ENCODE measurements around the gene EIF3C.
"Not testable (repeated sequence)": the region's sequence is repeated elsewhere in the genome, so short reads cannot be mapped to it uniquely, and the experiment has no call there.

Gene EIF3C, protein sequence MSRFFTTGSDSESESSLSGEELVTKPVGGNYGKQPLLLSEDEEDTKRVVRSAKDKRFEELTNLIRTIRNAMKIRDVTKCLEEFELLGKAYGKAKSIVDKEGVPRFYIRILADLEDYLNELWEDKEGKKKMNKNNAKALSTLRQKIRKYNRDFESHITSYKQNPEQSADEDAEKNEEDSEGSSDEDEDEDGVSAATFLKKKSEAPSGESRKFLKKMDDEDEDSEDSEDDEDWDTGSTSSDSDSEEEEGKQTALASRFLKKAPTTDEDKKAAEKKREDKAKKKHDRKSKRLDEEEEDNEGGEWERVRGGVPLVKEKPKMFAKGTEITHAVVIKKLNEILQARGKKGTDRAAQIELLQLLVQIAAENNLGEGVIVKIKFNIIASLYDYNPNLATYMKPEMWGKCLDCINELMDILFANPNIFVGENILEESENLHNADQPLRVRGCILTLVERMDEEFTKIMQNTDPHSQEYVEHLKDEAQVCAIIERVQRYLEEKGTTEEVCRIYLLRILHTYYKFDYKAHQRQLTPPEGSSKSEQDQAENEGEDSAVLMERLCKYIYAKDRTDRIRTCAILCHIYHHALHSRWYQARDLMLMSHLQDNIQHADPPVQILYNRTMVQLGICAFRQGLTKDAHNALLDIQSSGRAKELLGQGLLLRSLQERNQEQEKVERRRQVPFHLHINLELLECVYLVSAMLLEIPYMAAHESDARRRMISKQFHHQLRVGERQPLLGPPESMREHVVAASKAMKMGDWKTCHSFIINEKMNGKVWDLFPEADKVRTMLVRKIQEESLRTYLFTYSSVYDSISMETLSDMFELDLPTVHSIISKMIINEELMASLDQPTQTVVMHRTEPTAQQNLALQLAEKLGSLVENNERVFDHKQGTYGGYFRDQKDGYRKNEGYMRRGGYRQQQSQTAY

DNA sequence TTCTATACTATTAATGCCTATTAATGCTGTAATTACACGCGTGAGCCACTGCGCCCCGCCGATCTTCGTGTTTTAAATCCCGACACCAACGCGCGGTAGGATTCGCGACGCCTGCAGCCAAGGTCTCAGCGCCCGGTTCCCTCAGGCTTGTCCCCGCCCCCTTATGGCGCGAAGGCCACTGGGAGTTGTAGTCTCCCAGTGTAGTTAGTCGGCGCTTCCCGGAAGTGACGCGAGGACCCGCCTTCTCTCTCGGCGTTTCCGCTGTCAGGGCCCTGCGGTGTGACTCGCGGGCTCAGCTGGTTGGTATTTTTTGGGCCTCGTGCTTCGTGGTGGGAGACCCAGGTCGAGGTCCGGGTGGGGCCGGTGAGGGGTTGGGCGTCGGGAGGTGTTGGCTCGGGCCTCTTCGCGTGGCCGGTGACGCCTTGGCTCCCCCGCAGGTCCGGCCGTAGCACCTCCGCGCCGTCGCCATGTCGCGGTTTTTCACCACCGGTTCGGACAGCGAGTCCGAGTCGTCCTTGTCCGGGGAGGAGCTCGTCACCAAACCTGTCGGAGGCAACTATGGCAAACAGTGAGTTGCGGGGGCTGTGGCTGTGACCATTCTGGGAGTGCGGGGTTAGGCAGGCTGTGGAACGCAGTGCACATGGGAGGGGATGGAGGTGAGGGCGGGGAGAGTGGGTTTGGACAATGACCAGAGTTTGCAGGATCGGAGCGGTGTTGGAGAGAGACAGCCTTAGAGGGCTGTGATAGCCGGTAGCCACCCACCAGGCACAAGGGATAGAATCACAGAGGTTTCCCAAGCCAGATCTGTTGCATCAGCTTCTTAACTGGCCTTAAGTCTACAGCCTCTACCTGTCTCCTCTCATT is at the start of gene EIF3C:
Gene EIF3C, plus strand, starts transcription at position 245 of the 864 bp plus-strand sequence. Its CDS starts 223 bp downstream, at position 468.
- not testable (repeated sequence) for DNase-seq (ENCODE audit: low spot score)

DNA sequence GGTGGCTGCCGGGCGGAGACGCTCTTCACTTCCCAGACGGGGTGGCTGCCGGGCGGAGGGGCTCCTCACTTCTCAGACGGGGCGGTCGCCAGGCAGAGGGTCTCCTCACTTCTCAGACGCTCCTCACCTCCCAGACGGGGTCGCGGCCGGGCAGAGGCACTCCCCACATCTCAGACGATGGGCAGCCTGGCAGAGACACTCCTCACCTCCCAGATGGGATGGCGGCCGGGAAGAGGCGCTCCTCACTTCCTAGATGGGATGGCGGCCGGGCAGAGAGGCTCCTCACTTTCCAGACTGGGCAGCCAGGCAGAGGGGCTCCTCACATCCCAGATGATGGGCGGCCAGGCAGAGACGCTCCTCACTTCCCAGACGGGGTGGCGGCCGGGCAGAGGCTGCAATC is 45.0 kb upstream of the EIF3C start:
- DNase-seq (ENCODE audit: low spot score) = not testable (repeated sequence)

DNA sequence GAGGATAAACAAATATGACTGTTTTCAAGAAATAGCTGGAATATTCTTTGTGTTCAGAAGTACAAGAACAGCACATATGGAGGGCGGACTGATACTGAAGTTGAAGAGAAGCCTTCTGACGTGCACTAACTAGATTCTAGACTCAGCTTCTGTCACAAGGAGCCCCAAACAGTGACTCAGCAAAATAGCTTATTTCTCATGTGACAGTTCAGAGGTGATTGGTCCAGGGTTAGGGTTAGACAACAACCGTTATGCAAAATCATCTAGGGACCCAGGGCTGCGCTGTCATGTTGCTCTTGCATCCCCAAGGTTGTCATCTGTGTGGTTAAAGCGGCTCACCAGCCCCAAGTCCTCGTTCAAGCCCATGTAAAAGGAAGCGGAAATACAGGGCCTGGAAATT is 43.8 kb upstream of the EIF3C start:
- DNase-seq (ENCODE audit: low spot score) = not testable (repeated sequence)

DNA sequence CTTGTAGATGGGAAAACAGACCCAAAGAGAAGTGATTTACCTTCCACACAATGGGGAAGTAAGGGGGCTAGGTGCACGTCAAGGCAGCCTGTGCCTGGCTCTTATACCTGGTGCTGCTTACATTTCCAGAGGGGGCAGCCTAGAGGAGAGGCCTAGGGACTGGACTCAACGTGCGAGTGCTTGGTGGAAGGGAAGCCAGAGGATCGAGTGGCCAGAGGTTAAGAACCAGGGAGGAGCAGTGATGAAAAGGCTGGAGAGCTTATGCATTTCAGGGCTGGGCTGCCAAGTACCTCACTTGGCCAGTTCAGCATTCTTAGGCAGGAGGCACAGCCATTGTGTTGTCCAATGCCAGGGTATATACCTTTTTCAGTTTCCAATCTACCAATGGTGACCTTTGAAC is 43.1 kb upstream of the EIF3C start:
- not testable (repeated sequence) for DNase-seq (ENCODE audit: low spot score)

DNA sequence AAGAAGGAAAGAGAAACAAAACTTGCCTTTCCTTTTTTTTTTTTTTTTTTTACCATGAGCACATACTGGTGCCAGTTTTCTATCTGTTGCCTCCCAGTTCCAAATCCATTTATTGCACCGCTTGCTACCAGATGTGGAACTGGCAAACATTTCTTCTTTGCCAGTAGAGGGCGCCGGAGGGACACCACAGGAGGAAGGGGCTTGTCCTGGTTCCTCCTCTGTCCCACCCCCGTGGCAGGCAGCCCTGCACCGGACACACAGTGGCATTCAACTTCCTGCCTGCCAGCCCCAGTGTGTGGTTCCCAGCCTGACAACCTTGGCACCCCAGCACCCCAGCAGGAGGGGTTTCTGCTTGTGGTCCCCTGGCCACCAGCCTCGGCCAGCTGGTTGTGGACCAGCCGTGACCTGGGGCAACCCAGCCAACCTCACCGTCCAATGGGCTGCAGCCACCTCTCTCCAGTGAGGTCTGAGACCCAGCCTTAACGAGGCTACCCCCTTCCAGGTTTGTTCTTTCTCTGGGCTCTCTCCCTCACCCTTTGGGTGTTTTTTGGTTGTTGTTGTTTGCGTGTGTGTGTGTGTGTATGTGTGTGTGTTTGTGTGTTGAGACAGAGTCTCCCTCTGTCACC is 22.8 kb upstream of the EIF3C start:
- not testable (repeated sequence) for DNase-seq (ENCODE audit: low spot score)

DNA sequence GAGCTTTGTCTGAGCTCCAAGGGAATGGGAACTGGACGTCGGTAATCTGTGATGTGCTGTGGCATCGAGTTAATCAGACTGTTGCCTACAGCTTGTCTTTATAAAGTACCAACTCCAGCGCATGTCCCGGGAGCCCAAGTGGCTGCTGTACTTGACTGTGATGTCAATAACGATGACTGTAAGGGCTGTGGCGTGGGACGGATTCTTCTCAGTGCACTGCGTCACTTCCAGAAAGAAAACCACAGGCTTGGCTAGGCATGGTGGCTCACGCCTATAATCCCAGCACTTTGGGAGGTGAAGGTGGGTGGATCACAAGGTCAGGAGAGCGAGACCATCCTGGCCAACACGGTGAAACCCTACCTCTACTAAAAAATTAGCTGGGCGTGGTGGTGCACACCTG is 21.8 kb upstream of the EIF3C start:
- not testable (repeated sequence) for DNase-seq (ENCODE audit: low spot score)

DNA sequence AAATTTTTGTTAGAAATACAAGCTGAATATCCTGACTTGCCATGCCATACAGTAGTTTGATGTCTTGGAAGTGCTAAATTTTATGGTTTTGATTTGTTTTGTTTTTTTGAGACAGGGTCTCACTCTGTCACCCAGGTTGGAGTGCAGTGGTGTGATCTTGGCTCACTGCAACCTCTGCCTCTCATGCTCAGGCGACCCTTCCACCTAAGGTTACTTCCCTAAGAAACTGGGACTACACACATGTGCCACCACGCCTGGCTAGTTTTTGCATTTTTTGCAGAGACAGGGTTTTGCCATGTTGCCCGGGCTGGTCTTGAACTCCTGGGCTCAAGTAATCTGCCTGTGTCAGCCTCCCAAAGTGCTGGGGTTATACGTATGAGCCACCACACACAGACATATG is 19.5 kb upstream of the EIF3C start:
- DNase-seq (ENCODE audit: low spot score) = not testable (repeated sequence)

DNA sequence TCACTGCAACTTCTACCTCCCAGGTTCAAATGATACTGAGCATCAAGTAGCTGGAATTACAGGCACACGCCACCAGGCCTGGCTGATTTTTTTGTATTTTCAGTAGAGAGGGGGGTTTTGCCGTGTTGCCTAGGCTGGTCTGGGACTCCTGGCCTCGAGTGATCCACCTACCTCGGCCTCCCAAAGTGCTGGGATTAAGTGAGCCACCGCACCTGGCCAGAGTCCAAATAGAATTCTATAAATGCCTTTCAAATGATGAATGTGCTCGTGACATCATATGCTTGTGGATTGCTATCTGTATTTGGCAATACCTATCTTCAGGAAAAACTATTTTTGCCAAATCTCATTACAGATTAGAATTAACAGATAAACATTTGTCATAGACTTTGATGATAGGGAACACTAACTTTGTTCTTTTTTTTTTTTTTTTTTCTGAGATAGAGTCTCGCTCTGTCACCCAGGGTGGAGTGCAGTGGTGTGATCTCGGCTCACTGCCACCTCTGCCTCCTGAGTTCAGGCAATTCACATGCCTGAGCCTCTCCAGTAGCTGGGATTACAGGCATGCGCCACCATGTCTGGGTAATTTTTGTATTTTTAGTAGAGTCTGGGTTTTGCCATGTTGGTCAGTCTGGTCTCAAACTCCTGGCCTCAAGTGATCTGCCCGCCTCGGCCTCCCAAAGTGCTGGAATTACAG is 17.9 kb upstream of the EIF3C start:
- DNase-seq (ENCODE audit: low spot score) = not testable (repeated sequence)

DNA sequence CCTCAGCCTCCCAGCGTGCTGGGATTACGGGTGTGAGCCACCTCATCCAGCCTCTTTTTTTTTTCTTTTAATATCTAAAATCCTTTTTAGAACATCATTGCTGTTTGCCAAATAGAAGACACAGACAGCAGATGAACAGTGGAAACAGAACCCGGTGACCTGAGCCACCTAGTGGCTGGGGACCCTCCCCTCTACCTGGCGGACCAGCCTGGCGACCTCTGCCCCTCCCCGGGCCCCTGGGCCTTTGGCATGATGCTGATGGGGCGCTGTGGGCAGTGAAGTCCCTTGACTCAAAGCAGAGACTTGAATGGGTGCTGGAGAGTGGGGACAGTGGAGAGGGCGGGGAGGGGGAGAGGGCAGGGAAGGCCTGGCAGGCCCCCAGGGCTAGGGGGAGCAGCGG is 11.5 kb upstream of the EIF3C start:
- DNase-seq (ENCODE audit: low spot score) = not testable (repeated sequence)

DNA sequence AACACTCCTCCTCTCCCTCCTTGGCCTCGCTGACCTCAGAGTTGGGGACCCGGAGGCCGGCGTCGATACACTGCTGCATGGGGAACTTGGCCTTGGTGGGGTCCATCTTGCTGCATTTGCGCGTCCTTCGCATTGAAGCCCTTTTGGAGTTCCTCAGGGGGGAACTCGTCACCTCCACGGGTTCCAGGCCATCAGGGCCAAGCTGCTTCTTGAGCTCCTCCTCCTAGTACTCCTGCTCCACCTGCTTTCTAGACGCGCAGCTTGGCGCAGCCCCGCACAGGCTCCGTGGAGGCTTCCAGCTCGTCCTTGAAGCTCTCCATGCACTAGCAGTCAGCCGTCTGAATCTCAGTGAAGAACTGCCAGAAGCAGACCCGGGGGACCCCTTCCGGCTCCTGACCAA is 10.9 kb upstream of the EIF3C start:
- DNase-seq (ENCODE audit: low spot score) = not testable (repeated sequence)

DNA sequence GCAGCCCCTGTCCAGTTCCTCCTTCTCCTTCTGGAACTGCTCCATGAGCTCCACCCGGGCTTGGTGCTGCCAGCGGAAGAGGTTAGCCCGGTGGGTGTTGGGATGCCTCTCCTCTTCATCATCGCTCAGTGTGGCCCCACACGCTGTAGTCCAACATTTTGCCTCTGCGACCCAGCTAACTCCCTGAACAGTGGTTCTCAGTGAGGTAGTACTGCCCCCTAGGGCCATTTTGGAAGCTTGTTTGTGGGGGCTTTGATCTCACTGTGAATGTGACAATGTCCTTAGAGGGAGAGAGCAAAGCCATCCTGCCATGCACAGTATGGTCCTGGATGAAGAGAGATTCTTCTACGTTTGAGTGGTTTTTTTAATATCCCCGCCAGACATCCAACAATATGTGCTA is 9.9 kb upstream of the EIF3C start:
- DNase-seq (ENCODE audit: low spot score) = not testable (repeated sequence)

DNA sequence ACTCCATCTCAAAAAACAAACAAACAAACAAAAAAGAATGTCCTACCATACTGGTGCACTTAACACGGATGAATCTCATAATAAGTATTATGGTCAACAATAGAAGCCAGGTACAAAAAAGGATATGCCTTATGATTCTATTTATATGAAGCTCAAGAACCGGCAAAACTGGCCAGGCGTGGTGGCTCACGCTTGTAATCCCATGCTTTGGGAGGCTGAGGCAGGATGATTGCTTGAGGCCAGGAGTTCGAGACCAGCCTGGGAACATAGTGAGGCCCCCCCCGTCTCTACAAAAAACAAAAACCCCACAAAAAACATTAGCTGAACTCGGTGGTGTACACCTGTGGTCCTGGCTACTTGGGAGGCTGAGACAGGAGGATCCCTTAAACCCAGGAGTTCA is 7.0 kb upstream of the EIF3C start:
- not testable (repeated sequence) for DNase-seq (ENCODE audit: low spot score)

DNA sequence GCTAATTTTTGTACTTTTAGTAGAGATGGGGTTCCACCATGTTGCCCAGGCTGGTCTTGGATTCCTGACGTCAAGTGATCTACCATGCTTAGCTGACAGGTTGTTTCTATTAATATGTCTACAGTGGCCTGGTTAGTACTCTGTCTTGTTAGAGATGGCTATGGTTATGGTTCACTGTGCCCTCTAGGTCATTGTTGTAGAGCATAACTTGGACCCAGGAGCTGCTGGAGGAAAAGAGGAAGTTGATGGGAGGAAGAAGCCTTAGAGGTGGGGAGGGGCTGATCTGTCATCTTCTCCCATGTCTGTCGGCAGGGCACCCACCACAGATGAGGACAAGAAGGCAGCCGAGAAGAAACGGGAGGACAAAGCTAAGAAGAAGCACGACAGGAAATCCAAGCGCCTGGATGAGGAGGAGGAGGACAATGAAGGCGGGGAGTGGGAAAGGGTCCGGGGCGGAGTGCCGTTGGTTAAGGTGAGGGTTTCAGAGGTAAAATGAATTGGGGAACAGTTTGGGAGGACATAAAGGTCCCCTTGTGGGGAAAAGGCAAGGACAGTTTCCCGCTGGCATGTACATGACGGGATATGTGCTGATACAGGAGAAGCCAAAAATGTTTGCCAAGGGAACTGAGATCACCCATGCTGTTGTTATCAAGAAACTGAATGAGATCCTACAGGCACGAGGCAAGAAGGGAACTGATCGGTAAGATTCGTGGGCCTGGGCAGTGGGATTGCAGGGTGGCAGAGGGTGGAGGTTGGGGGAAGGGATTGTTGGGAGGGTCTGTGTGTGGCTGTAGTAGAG is 11.8 kb downstream of the EIF3C start:
- not testable (repeated sequence) for DNase-seq (ENCODE audit: low spot score)

DNA sequence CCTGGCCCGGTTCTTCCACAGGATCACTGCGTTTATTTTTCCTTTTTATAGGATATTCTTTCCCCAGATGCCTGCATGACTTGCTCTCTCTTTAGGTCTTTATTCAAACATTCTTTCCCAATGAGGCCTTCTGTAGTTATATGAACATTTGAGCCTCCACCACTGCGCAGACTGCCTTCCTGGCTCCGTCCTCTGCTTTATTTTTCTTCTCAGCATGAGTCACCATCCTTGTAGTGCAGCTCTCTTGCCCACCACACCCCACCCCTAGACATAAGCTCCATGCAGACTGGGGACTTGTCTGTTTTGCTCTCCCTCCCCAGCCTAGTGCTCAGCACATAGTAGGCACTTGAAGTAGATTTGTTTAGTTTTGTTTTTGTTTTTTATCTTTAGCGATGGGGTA is 20.0 kb downstream of the EIF3C start:
- DNase-seq (ENCODE audit: low spot score) = not testable (repeated sequence)

DNA sequence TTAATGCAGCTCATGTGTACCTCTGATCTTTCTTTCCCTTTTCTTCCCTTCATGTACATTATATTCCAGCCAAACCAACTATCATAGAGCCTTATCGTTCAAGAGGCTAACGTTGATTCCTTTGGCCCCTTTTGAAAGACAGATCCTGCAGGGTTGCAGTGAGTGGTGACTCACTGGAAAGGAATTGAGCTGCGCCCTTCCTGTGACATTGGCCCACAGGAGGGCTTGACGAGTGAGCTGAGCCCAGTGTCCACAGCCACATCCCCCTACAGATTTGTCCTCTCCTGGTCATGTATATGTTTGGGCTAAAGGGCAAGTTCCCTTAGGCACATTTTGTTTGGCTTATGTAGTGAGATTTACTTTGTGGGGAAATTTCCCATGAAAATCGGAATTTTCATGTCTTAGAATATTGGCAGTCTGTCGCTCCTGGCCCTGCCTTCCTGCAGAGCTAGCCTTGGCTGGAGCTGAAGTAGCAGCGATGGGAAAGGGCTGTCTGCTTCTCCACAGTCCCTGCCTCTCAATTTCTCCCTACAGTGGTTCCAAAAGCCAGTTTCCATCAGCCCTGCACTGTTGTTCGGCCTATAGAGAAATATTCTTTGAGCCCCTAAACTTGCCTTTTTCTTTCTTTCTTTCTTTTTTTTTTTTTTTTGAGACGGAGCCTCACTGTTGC is 21.3 kb downstream of the EIF3C start:
- not testable (repeated sequence) for DNase-seq (ENCODE audit: low spot score)

DNA sequence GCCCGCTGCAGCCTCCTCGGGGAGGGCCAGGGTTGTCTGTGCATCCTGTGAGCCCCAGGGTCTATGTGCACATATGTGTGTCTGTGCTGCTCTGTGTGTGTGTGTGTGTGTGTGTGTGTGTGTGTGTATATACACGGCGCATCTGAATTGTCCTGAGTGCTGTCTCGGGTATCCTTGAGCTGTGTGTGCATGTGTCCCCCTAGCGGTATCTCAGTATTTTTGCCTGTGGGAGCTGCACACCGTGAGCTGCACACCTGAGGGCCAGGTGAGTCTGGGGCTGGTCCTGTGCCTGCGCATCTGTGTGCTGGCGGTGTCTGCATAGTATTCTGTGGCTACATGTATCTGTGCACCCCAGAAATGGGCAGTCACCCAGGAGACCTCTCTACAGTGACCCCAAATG is 28.5 kb downstream of the EIF3C start:
- not testable (repeated sequence) for DNase-seq (ENCODE audit: low spot score)

DNA sequence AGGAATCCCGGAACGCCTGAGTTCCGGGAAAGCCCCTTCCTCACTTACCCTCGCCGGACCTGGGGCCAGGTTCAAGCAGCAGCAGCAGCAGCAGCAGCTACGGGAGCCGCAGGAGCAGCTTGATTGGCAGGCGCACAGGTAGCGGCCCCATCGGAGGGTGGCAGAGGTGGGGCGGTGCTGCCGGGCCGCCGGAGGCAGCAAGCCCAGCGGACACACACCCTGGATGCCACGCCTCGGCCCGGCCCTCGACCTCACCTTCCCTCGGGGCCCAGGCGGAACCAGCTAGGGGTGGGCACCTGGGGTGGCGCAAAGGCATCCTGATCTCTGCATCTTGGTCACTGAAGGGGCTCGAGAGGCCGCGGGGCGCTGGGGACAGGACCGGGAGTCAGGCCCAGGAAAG is 29.4 kb downstream of the EIF3C start:
- DNase-seq (ENCODE audit: low spot score) = not testable (repeated sequence)

DNA sequence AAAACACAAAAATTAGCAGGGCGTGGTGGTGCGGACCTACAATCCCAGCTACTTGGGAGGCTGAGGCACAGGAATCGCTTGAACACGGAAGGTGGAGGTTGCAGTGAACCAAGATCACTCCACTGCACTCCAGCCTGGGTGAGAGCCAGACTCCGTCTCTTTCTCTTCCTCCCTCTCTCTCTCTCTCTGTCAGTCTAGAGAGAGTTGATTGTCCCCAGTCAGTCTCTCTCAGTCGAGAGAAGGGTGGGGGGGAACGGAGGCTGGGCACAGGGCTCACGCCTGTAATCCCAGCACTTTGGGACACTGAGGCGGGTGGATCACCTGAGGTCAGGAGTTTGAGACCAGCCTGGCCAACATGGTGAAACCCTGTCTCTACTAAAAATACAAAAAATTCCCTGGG is 30.0 kb downstream of the EIF3C start:
- DNase-seq (ENCODE audit: low spot score) = not testable (repeated sequence)

DNA sequence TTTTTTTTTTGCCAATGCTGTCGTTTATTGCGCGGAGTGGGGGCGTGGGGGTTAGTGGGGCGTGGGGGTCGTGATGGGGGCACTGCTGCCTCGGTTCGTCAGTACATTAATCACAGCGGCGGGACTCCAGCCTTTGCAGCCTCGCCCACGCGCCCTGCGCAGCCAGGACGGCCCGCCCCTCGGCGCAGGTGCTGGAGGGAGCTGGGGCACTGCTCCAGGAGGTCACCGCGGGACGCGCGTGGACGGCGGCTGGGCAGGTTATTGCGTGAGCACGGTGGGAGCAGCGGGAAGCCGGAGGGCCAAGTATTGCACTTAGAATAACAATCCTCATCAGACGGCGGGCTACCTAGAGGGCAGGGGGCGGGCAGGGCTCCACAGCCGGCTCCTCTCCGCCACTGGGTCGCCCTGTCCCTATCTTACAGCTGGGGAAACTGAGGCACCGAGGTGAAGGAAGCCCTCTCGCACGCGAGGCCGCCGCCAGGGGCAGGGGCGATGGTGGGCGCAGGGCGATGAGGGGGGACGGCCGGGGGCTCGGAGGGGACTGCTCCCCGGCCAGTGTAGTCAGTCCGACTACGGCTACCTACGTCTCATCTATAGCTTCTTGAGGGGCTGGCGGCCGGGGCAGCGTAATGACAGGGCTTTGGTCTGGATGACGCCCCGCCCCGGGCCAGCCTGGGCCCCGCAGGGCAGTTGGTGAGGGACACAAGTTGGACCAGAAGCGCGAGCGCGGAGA is 35.5 kb downstream of the EIF3C start:
- DNase-seq (ENCODE audit: low spot score) = not testable (repeated sequence)

Data from CD4-positive, alpha-beta T cell treated with Interleukin-6 at 100 ng/mL for 8 hours (primary cell).